ENCODE results near the gene IFNGR2.

GRCh38 chr21:33359446-33359845 lies 43.8 kb upstream of the IFNGR2 start:
- TF ChIP-seq CTCF (optimal IDR thresholded peaks at IDR 0.05 in 1 of 3, IDR thresholded peaks at IDR 0.05 in 1 of 3, conservative IDR thresholded peaks at IDR 0.05 in 1 of 3; ENCODE audit: extremely low read depth in 1 of 3, insufficient read depth in 2 of 3, low read length in 3 of 3) = no peak
- no peak for TF ChIP-seq EZH2 (IDR thresholded peaks at IDR 0.05; ENCODE audit: low read length)
